HG02678 (cell line): ENCODE results near the gene SLC12A7.
"Not testable (repeated sequence)": the region's sequence is repeated elsewhere in the genome, so short reads cannot be mapped to it uniquely, and the experiment has no call there.

ENCODE experiments used
- ATAC-seq: cut with Tn5 transposase; IDR thresholded peaks from one replicate; pipeline ENCODE4 v1.9.1; 2021; ENCODE audit warnings: mild to moderate bottlenecking, moderate library complexity; ENCODE audit not compliant: unreplicated experiment

SLC12A7 gene

GRCh38 chr5:1099926-1100663 lies 11.8 kb downstream of the SLC12A7 start:
- ATAC-seq = no peak

GRCh38 chr5:1098986-1099597 lies 12.8 kb downstream of the SLC12A7 start:
- ATAC-seq = no peak

DNA sequence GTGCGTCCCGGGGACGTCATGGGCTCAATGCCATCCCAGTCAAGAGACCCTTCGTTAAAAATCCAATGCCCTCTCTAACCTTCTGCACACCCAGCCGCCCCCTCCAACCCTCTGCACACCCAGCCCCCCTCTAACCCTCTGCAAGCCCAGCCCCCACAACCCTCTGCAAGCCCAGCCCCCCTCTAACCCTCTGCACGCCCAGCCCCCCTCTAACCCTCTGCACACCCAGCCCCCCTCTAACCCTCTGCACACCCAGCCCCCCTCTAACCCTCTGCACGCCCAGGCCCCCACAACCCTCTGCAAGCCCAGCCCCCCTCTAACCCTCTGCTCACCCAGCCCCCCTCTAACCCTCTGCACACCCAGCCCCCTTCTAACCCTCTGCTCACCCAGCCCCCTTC lies 13.9 kb downstream of the SLC12A7 start:
- ATAC-seq = not testable (repeated sequence)

DNA sequence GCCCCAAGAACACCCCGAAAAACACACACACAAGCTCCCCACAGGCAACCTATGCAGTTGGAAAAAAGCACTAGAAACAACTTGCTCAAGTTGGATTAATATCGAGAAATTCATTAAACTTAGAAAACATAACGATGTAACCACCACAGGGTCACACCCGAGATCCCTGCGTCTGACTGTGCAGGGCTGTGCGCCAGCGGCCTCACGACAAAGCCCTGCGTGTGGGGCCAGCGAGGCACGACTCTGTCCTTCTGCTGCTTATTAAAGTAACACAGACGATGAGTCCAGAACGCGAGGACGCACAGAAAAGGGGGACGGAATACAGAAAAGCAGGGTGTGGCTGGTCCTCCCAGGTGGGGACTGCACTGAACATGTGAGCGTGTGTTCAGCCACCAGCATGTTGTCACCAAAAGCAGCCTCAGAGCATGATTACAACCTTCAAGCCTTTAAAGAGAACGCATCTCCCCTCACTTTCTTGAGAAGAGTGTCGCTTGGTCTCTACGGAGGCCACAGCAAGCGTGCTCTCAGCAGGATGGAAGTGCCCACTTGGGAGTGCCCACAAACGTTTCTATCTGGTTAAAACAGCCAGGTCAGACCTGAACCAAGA lies 14.4 kb downstream of the SLC12A7 start:
- ATAC-seq = no peak

DNA sequence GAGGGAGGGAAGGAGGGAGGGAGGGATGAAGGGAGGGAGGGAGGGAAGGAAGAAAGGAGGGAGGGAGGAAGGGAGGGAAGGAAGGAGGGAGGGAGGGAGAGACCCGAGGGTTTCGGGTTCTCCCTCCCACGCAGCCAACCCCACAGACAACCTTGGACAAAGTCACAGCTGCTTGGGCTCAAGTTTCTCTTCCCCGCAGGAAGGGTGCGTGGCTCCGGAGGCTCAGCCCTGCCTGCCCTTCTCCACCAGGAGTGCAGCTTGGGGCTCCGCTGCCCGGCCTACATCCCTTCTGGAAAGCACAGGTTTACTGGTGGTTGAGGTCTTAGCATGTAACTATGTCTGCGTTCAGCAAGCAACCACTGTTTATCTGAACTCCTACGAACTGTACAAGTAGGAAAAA lies 15.0 kb downstream of the SLC12A7 start:
- ATAC-seq = no peak

GRCh38 chr5:1095990-1096363 lies 15.9 kb downstream of the SLC12A7 start:
- no peak for ATAC-seq

DNA sequence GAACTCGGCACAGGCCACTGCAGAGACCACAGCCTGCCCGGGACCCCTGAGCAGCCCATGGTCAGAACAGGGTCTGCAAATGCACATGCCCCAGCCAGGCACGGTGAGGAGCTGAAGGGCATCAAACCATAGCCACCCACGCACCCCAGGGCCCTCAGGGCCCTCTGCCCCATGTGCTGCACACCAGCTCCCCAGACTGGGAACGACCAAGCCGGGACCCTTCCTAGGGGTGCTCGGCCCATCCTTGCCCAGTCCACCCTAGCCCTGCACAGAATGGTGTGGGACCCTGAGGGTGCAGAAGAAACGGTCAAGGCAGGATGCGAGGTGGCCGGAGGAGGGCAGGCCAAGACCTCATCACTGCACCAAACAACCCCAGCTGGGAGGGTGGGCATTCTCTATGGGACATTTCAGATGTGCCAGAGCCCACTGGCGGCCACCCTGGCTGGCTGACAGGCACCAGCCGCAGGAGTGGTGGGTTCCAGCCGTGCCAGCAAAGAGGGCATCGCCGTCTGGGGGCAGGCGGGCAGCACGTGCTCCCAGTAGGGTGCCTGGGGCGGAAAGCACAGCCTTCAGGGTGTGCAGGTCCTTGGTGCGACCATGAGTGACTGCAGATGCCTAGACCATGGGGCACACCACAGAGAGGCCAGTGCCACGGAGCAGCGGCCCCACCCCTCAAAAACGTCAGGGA lies 16.4 kb downstream of the SLC12A7 start:
- ATAC-seq = no peak

GRCh38 chr5:1094670-1095190 lies 17.1 kb downstream of the SLC12A7 start:
- no peak for ATAC-seq

DNA sequence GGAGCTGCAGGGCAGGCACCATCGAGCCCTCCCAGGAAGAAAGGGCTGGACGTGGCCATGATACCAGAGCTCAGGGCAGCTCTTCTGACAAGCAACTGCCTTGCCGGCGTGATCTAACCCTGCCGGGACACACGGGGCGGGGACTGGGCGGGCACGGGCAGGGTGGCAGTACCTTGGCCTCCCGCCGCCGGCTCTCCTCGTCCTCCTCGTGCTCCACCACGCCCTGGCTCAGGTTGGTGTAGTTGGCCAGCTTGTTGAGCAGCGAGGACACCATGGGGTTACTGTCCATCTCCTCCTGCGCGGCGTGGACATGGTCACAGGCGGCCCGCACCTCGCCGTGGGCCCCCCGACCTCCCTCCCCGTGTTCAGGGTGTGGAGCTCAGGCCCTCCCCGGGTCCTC lies 18.5 kb downstream of the SLC12A7 start:
- no peak for ATAC-seq

DNA sequence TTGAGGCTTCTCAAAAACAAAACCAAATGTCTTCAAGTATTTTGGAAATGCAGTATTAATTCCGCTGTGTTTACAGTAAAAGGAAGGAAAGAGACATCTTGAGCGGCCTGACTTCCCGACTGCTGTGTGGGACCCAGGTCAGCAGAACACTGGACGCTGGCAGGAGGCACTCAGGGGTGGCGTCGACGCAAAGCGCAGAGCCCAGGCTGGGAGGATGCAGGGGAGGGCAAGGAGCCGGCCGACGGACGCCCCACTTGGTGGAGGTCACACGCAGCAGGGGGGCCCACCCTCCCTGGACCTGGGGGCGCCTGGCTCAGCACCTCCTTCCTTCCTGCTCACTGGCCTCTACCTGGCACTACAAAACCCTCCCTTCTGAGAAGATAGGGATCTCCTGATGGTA lies 19.7 kb downstream of the SLC12A7 start:
- ATAC-seq = no peak

DNA sequence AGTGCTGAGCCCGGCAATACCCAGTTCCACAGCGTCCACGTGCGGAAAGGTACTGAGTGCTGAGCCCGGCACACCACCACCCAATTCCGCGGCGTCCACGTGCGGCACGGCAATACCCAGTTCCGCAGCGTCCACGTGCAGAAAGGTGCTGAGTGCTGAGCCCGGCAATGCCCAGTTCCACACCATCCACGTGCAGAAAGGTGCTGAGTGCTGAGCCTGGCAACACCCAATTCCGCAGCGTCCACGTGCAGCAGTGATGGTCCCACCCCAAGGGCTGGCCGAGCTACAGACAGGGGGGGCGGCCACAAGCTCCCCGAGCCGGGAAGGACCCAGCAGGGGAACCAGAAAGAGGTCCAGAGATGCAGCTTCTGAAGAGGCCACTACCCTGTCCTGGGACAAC lies 20.2 kb downstream of the SLC12A7 start:
- no peak for ATAC-seq

GRCh38 chr5:1090538-1090937 lies 21.3 kb downstream of the SLC12A7 start:
- no peak for ATAC-seq

GRCh38 chr5:1089621-1090040 lies 22.2 kb downstream of the SLC12A7 start:
- ATAC-seq = no peak

- ATAC-seq = no peak
Measured at GRCh38 chr5:1089146-1089545, 22.7 kb downstream of the SLC12A7 start.

DNA sequence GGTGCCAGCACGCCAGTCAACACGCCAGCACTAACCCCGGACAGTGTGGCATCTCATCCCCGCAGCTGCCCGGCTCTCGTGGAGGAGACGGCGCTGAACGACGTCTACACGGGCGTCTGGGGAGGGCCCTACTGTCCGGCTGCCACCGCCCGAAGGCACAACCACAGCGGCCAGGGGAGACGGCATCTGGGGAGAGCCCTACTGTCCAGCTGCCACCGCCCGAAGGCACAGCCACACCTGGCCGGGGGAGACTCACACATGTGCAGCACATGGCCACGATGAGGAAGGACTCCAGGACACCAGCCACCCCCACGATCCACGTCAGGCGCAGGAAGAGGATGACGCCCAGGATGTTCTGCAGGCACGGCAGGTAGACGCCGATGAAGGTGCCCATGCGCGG lies 23.1 kb downstream of the SLC12A7 start:
- no peak for ATAC-seq

GRCh38 chr5:1088031-1088430 lies 23.8 kb downstream of the SLC12A7 start:
- ATAC-seq = no peak

DNA sequence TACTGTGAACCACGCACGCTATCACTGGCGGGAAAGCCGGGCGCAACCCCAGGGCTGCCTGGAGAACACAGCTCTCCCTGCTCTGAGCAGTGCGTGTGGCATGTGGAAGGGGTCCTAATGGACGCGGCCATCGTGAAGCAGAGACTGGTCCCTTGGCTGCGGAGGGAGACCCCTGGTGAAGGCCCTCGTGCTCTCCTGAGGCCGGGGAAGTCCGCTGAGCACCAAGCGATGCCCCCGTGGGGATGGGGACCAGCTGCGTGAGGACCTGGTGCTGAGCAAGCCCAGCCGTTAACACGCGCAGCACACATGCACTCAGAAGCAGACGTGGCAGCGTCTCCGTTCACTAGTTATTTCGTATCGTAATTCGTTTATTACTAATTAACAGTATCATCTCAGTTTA lies 24.4 kb downstream of the SLC12A7 start:
- ATAC-seq = no peak

DNA sequence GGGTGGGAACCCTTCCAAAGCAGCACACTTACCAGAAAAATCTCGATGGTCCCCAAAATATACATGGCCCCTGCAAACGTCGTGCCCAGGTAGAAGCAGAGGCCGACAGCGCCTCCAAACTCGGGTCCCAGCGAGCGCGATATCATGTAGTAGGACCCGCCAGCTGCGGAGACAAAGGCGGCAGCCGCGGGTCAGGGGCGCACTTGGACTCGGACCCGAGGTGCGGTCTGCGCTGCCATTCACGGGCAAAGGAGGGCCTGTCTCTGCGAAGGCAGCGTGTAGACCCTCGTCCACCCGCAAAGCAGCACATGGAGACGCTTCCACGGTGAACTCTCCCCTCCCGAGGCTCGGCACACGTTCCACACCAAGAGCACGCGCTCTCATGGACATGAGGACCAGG lies 25.0 kb downstream of the SLC12A7 start:
- no peak for ATAC-seq

- ATAC-seq = no peak
Measured at GRCh38 chr5:1086137-1086536, 25.7 kb downstream of the SLC12A7 start.

DNA sequence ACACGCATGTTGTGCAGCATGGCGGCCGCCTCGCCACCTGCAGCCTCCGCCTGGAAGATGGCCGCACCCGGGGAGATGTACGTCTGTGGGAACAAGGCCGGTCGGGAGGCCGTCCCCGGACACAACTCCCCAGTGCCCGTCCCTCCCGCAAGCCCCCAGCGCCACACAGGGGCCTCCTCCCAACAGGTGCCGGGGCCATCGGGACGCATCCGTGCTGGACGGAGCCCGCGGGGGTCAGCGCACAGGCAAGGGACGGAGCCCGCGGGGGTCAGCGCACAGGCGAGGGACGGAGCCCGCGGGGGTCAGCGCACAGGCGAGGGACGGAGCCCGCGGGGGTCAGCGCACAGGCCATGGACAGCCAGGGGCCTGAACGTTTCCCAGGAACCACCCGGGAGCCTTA lies 26.5 kb downstream of the SLC12A7 start:
- no peak for ATAC-seq

DNA sequence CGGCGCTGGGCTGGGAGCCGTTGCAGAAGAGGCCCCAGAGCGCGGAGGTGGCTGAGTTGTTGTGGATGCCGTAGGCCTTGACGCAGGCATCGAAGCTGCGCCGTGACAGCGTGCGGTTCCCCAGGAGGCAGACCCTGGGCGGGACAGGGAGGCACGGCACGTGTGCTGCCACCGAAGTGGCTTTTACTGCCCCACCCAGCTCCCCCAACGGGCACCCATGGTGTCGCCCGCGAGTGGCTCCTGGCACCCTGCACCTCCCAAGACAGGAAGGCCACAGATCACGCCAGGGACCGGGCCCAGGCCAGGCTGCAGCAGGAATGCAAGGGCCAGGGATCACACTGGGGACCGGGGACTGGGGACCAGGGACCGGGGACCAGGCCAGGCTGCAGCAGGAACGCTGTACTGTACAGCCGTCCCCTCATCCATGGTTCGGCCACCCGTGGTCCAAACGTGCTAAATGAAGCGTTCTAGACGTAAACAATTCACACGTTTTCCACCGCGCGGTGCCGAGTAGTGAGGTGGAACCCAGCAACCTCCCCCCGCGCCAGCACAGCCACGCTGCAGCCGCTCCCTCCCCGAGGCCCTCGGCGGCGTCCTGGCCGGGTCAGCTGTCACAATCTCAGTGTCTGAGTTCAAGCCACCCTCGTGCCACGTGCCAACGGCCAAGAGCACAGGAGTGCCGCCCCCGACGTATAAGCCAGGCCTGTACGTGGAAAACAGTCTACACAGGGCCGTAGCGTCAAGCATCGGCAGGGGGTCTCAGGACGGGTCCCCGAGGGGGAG lies 27.8 kb downstream of the SLC12A7 start:
- ATAC-seq = no peak
